ENCODE measurements around the gene RAB12.

RAB12 gene

GRCh38 chr18:8595445-8595844 is 13.8 kb upstream of the RAB12 start:
- H3K27ac ChIP-seq, result no peak overlapping the region
- peaks cover 7% of the 10 kb centered on the region; the same call in 1 of the 2 replicates for H3K9me3 ChIP-seq
- no peak overlapping the region for H3K4me3 ChIP-seq
- no peaks in the 10 kb centered on the region for H3K36me3 ChIP-seq
- no peaks in the 10 kb centered on the region for H3K27me3 ChIP-seq
- H3K4me1 ChIP-seq, result peaks cover 2% of the 10 kb centered on the region
- H3K9ac ChIP-seq, result no peak overlapping the region
- no peak overlapping the region for H3K4me2 ChIP-seq
- H4K20me1 ChIP-seq, result no peaks in the 10 kb centered on the region
- TF ChIP-seq Cebpa-rat (IDR thresholded peaks at IDR 0.05), result no peak

GRCh38 chr18:8601277-8602032 is 7.8 kb upstream of the RAB12 start:
- H3K9ac ChIP-seq, result no peak overlapping the region; the same call in 1 of the 2 replicates
- H3K27me3 ChIP-seq, result no peaks in the 10 kb centered on the region
- no peaks in the 10 kb centered on the region for H4K20me1 ChIP-seq
- H3K4me2 ChIP-seq, result peak overlapping the region; percentile 81
- H3K9me3 ChIP-seq, result no peaks in the 10 kb centered on the region
- H3K36me3 ChIP-seq, result no peaks in the 10 kb centered on the region
- H3K4me3 ChIP-seq, result no peak overlapping the region
- peaks cover 54% of the 10 kb centered on the region for H3K4me1 ChIP-seq
- H3K27ac ChIP-seq, result peak overlapping the region; percentile 27; the same call in 1 of the 2 replicates
- no peak for TF ChIP-seq Cebpa-rat (IDR thresholded peaks at IDR 0.05)

- Histone ChIP-seq H3K4me2 (peak overlapping the region; percentile 81), H3K36me3 (no peaks in the 10 kb centered on the region), H3K4me1 (peaks cover 60% of the 10 kb centered on the region), H4K20me1 (no peaks in the 10 kb centered on the region), H3K9me3 (no peaks in the 10 kb centered on the region), H3K27ac (peak overlapping the region; percentile 27; the same call in 1 of the 2 replicates), H3K9ac (no peak overlapping the region), H3K4me3 (no peak overlapping the region), H3K27me3 (no peaks in the 10 kb centered on the region)
- TF ChIP-seq Cebpa-rat (IDR thresholded peaks at IDR 0.05), result no peak
Observed at GRCh38 chr18:8602040-8602439, 7.2 kb upstream of the RAB12 start.

GRCh38 chr18:8602557-8602956 is 6.7 kb upstream of the RAB12 start:
- H3K27me3 ChIP-seq, result no peaks in the 10 kb centered on the region
- H3K4me1 ChIP-seq, result peaks cover 65% of the 10 kb centered on the region
- no peaks in the 10 kb centered on the region for H3K9me3 ChIP-seq
- no peak for TF ChIP-seq Cebpa-rat (IDR thresholded peaks at IDR 0.05)
- H3K9ac ChIP-seq, result no peak overlapping the region
- no peaks in the 10 kb centered on the region for H3K36me3 ChIP-seq
- no peak overlapping the region for H3K4me3 ChIP-seq
- H3K27ac ChIP-seq, result peak overlapping the region; percentile 27; the same call in 1 of the 2 replicates
- peak overlapping the region; percentile 81 for H3K4me2 ChIP-seq
- no peaks in the 10 kb centered on the region for H4K20me1 ChIP-seq

GRCh38 chr18:8603663-8604520 is 5.3 kb upstream of the RAB12 start:
- Histone ChIP-seq H3K9me3 (no peaks in the 10 kb centered on the region), H3K36me3 (no peaks in the 10 kb centered on the region), H3K4me3 (peak overlapping the region; percentile 57), H3K27ac (peak overlapping the region; percentile 60), H3K4me2 (peak overlapping the region; percentile 81), H3K27me3 (no peaks in the 10 kb centered on the region), H3K9ac (peak overlapping the region; percentile 62), H4K20me1 (no peaks in the 10 kb centered on the region), H3K4me1 (peaks cover 77% of the 10 kb centered on the region)
- TF ChIP-seq Cebpa-rat (IDR thresholded peaks at IDR 0.05), result no peak

- H3K9ac ChIP-seq, result no peak overlapping the region
- H3K4me3 ChIP-seq, result no peak overlapping the region
- H3K27ac ChIP-seq, result no peak overlapping the region
- H3K4me2 ChIP-seq, result no peak overlapping the region
- H4K20me1 ChIP-seq, result peaks cover 15% of the 10 kb centered on the region
- H3K4me1 ChIP-seq, result peaks cover 76% of the 10 kb centered on the region
- H3K36me3 ChIP-seq, result no peaks in the 10 kb centered on the region
- no peak for TF ChIP-seq Cebpa-rat (IDR thresholded peaks at IDR 0.05)
- no peaks in the 10 kb centered on the region for H3K9me3 ChIP-seq
- H3K27me3 ChIP-seq, result no peaks in the 10 kb centered on the region
Observed at GRCh38 chr18:8605974-8606373, 3.3 kb upstream of the RAB12 start.

- H3K27me3 ChIP-seq, result no peaks in the 10 kb centered on the region
- peak overlapping the region; percentile 90 for H3K27ac ChIP-seq
- H3K36me3 ChIP-seq, result peaks cover 16% of the 10 kb centered on the region
- H3K9me3 ChIP-seq, result no peaks in the 10 kb centered on the region
- H4K20me1 ChIP-seq, result peaks cover 35% of the 10 kb centered on the region
- H3K4me3 ChIP-seq, result peak overlapping the region; percentile 98
- H3K4me2 ChIP-seq, result peak overlapping the region; percentile 92
- peaks cover 76% of the 10 kb centered on the region for H3K4me1 ChIP-seq
- H3K9ac ChIP-seq, result peak overlapping the region; percentile 92
- TF ChIP-seq Cebpa-rat (IDR thresholded peaks at IDR 0.05), result no peak
Observed at GRCh38 chr18:8607776-8608742, 1.2 kb upstream of the RAB12 start.

GRCh38 chr18:8609659-8610458 is 622 bp downstream of the RAB12 start:
- H3K27ac ChIP-seq, result peak overlapping the region; percentile 90
- H3K27me3 ChIP-seq, result no peaks in the 10 kb centered on the region
- peaks cover 27% of the 10 kb centered on the region for H3K36me3 ChIP-seq
- peak overlapping the region; percentile 94 for H3K4me2 ChIP-seq
- no peak for TF ChIP-seq Cebpa-rat (IDR thresholded peaks at IDR 0.05)
- H3K9ac ChIP-seq, result peak overlapping the region; percentile 92
- H3K4me1 ChIP-seq, result peaks cover 66% of the 10 kb centered on the region
- H3K4me3 ChIP-seq, result peak overlapping the region; percentile 98
- H3K9me3 ChIP-seq, result no peaks in the 10 kb centered on the region
- peaks cover 53% of the 10 kb centered on the region for H4K20me1 ChIP-seq
